CD14-positive monocyte (primary cell): ENCODE data around the gene CDC42BPB. TPM values are rescaled to one million over a fixed set of nuclear protein-coding genes. Genes with fewer than 3 reads are reported as not detected.

Source experiments
- DNase-seq, 3 donors: peaks; one replicate each; pipeline ENCODE4 v3.0.0-alpha.2; 2011 to 2022
- H2AFZ ChIP-seq: 2 replicates; pipeline ENCODE4 v1.6.0; 2012; ENCODE audit warnings: mild to moderate bottlenecking, low read depth, low read length, inconsistent platforms; ENCODE audit not compliant: insufficient read depth, poor library complexity, severe bottlenecking
- H3K27ac ChIP-seq, 2 donors: 1 replicate in 1 of 2; 2 replicates in 1 of 2; pipeline ENCODE4 v1.5.1; 2012 to 2013; ENCODE audit warnings: low read length in 2 of 2, control low read depth in 1 of 2, inconsistent platforms in 1 of 2, low read depth in 1 of 2, mild to moderate bottlenecking in 1 of 2
- H3K27me3 ChIP-seq, 2 donors: one replicate each; pipeline versions ENCODE4 v1.6.0 to v1.6.1; 2011 to 2013; ENCODE audit warnings: low read length in 2 of 2; ENCODE audit not compliant: control insufficient read depth in 2 of 2, insufficient read depth in 2 of 2
- H3K36me3 ChIP-seq, 2 donors: replicated peaks in 1 of 2; 1 replicate in 1 of 2; 2 replicates in 1 of 2; pipeline versions ENCODE4 v1.5.1 to v1.6.1; 2012 to 2013; ENCODE audit warnings: low read length in 2 of 2, control low read depth in 1 of 2, inconsistent platforms in 1 of 2, mild to moderate bottlenecking in 1 of 2; ENCODE audit not compliant: insufficient read depth in 2 of 2, control insufficient read depth in 1 of 2
- H3K4me1 ChIP-seq, 2 donors: 1 replicate in 1 of 2; 2 replicates in 1 of 2; pipeline versions ENCODE4 v1.5.1 to v1.6.1; 2012 to 2013; ENCODE audit warnings: low read length in 2 of 2, control low read depth in 1 of 2, inconsistent platforms in 1 of 2, mild to moderate bottlenecking in 1 of 2, moderate library complexity in 1 of 2; ENCODE audit not compliant: insufficient read depth in 2 of 2, control insufficient read depth in 1 of 2
- H3K4me2 ChIP-seq: replicated peaks from 2 replicates; pipeline ENCODE3; 2012; ENCODE audit warnings: low read length, moderate library complexity, mild to moderate bottlenecking; ENCODE audit not compliant: poor library complexity, severe bottlenecking; ENCODE audit errors: extremely low read depth
- H3K4me3 ChIP-seq, 3 experiments: fragments of 200-600 bp in 1 of 3; sonication (generic) in 1 of 3; replicated peaks in 1 of 3; 1 replicate in 2 of 3; 2 replicates in 1 of 3; pipeline ENCODE4 v1.5.1; 2011 to 2013; ENCODE audit warnings: low read length in 3 of 3, mild to moderate bottlenecking in 3 of 3, control low read depth in 2 of 3, low read depth in 2 of 3, inconsistent platforms in 1 of 3, moderate library complexity in 1 of 3
- H3K79me2 ChIP-seq: 2 replicates; pipeline ENCODE4 v1.6.0; 2012; ENCODE audit warnings: mild to moderate bottlenecking, control low read depth, inconsistent platforms, low read length, moderate library complexity; ENCODE audit not compliant: insufficient read depth
- H3K9ac ChIP-seq: 2 replicates; pipeline ENCODE4 v1.6.0; 2017; ENCODE audit warnings: low read length, mild to moderate bottlenecking; ENCODE audit not compliant: insufficient read depth, poor library complexity, severe bottlenecking
- H3K9me3 ChIP-seq, 2 donors: replicated peaks in 1 of 2; 1 replicate in 1 of 2; 2 replicates in 1 of 2; pipeline versions ENCODE4 v1.5.1 to v1.6.1; 2012 to 2013; ENCODE audit warnings: low read length in 2 of 2, control low read depth in 1 of 2; ENCODE audit not compliant: control insufficient read depth in 1 of 2, insufficient read depth in 1 of 2
- H4K20me1 ChIP-seq: 2 replicates; pipeline ENCODE4 v1.6.0; 2012; ENCODE audit warnings: mild to moderate bottlenecking, low read length, control low read depth, moderate library complexity; ENCODE audit not compliant: insufficient read depth
- H3K27ac Mint-ChIP-seq, 7 donors: one replicate each; pipeline ENCODE4 v1.8.0; 2020; ENCODE audit warnings: mild to moderate bottlenecking in 7 of 7, mixed read lengths in 7 of 7, moderate library complexity in 6 of 7, inconsistent platforms in 2 of 7
- H3K27me3 Mint-ChIP-seq, 3 donors: one replicate each; pipeline ENCODE4 v1.8.0; 2021 to 2022; ENCODE audit warnings: low read depth in 3 of 3, mild to moderate bottlenecking in 3 of 3, mixed read lengths in 3 of 3, moderate library complexity in 3 of 3, inconsistent platforms in 1 of 3
- H3K36me3 Mint-ChIP-seq, 2 donors: one replicate each; pipeline ENCODE4 v1.8.0; 2020; ENCODE audit warnings: mixed read lengths in 2 of 2, inconsistent platforms in 1 of 2, mild to moderate bottlenecking in 1 of 2
- H3K4me1 Mint-ChIP-seq: one replicate; pipeline ENCODE4 v1.8.0; 2020; ENCODE audit warnings: mild to moderate bottlenecking, mixed read lengths
- H3K4me3 Mint-ChIP-seq, 2 donors: one replicate each; pipeline ENCODE4 v1.8.0; 2020; ENCODE audit warnings: mild to moderate bottlenecking in 2 of 2, mixed read lengths in 2 of 2, moderate library complexity in 1 of 2
- H3K9me3 Mint-ChIP-seq, 7 donors: one replicate each; pipeline ENCODE4 v1.8.0; 2020 to 2022; ENCODE audit warnings: mixed read lengths in 7 of 7, mild to moderate bottlenecking in 6 of 7, moderate library complexity in 6 of 7, inconsistent platforms in 2 of 7
- WGBS: methylation state at CpG from one replicate; pipeline ENCODE4 v1.1.5; 2013; ENCODE audit warnings: missing lambda C conversion rate; ENCODE audit not compliant: insufficient coverage; 5-methylcytosine and 5-hydroxymethylcytosine counted together
- intact Hi-C, 2 donors: fragments of 100-400 bp; cut with micrococcal nuclease; formaldehyde crosslinking; loops; one replicate each; pipeline versions ENCODE4 v1.15.0 to v1.15.1; 2023
- polyA plus RNA-seq, 3 donors: library from polyadenylated mRNA; depleted of rRNA in 1 of 3; unstranded in 2 of 3; stranded (reverse) in 1 of 3; fragments of 300-500 nt in 2 of 3; fragments of >200 nt in 1 of 3; fragmentation: Illumina TruSeq in 2 of 3; gene quantifications; 1 replicate in 2 of 3; 2 replicates in 1 of 3; pipeline ENCODE4 v1.2.3, GENCODE V29; 2012 to 2021
- TF ChIP-seq, protein P1 (sequence below): fragments of 200-600 bp; IDR thresholded peaks from one replicate; pipeline ENCODE4 v1.8.0; 2022; ENCODE audit warnings: antibody characterized with exemption, mild to moderate bottlenecking

Gene CDC42BPB
- polyA plus RNA-seq, 3 donors, result 0.25 to 19.0 (median 0.60) TPM

DNA sequence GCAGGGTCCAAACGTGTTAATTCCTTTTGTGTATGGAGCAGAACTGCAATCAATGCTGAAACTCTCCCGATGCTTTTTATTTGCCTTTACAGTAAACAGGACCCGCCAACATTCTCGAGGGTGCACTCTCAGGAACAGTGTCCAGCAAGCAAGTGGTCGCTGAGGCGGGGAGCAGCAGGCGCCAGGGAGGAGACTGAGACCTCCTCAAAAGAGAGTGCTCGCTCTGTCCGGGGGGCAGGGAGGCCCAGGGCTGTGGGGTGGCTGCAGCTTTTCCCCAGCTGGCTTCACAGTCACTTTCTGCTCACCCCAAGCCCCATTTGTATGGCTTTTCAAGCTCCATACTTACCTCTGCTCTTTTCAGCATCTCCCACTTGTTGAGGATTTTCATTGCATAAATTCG lies 49.2 kb downstream of the CDC42BPB start:
- Histone ChIP-seq H2AFZ (no peak overlapping the region), H3K4me1 (no peaks in the 10 kb centered on the region), H3K9ac (no peak overlapping the region), H3K36me3 (peaks cover 0 to 12% of the 10 kb centered on the region in 2 donors), H3K79me2 (no peaks in the 10 kb centered on the region), H3K9me3 (no peaks in the 10 kb centered on the region), H3K27ac (no peak overlapping the region), H3K27me3 (no peaks in the 10 kb centered on the region), H3K4me3 (no peak overlapping the region), H3K4me2 (no peak overlapping the region), H4K20me1 (peaks cover 30% of the 10 kb centered on the region)
- intact Hi-C loops, result no loop called here
- 91% methylated on average over 8 of the region's 10 CpGs for WGBS
- peaks cover 4% of the 10 kb centered on the region for H3K4me1 Mint-ChIP-seq
- H3K9me3 Mint-ChIP-seq, result no peaks in the 10 kb centered on the region
- H3K27me3 Mint-ChIP-seq, result peaks cover 0 to 6% (median 2%) of the 10 kb centered on the region in 3 donors
- H3K36me3 Mint-ChIP-seq, result peaks cover 41% of the 10 kb centered on the region in 2 donors
- DNase-seq, result no peak
- H3K27ac Mint-ChIP-seq, result no peak overlapping the region
- TF ChIP-seq, protein P1, sequence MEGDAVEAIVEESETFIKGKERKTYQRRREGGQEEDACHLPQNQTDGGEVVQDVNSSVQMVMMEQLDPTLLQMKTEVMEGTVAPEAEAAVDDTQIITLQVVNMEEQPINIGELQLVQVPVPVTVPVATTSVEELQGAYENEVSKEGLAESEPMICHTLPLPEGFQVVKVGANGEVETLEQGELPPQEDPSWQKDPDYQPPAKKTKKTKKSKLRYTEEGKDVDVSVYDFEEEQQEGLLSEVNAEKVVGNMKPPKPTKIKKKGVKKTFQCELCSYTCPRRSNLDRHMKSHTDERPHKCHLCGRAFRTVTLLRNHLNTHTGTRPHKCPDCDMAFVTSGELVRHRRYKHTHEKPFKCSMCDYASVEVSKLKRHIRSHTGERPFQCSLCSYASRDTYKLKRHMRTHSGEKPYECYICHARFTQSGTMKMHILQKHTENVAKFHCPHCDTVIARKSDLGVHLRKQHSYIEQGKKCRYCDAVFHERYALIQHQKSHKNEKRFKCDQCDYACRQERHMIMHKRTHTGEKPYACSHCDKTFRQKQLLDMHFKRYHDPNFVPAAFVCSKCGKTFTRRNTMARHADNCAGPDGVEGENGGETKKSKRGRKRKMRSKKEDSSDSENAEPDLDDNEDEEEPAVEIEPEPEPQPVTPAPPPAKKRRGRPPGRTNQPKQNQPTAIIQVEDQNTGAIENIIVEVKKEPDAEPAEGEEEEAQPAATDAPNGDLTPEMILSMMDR, result no peak
- no peak overlapping the region for H3K4me3 Mint-ChIP-seq

DNA sequence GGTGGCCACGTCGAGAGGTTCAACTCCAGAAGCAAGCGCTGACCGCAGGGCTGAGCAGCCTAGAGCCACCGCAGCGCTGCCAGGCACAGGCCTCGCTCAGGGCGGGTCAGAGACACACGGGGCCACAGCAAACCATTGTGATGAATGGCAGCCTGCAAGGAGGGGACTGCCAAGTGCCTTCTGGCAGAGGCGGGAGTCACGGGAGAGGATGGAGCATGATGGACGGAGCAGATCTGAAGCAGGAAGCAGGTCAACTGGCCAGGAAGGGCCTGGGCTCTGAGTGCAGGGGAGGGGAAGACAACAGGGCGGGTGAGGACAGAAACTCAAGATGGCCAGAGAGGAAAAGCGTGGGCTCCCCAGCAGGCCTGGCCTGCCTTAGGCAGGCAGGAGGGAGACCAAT lies 49.8 kb downstream of the CDC42BPB start:
- H3K27me3 ChIP-seq, result no peaks in the 10 kb centered on the region
- Mint-ChIP-seq H3K27ac (peak overlapping the region in 1 of 7 donors; percentile 31), H3K4me1 (peaks cover 4% of the 10 kb centered on the region), H3K27me3 (peaks cover 0 to 6% (median 2%) of the 10 kb centered on the region in 3 donors), H3K9me3 (no peaks in the 10 kb centered on the region), H3K36me3 (peaks cover 41 to 46% of the 10 kb centered on the region in 2 donors), H3K4me3 (no peak overlapping the region)
- no peak overlapping the region for H3K9ac ChIP-seq
- intact Hi-C loops, result no loop called here
- no peak overlapping the region for H2AFZ ChIP-seq
- peaks cover 0 to 18% of the 10 kb centered on the region in 2 donors for H3K36me3 ChIP-seq
- WGBS, result 93% methylated on average over 14 of the region's 14 CpGs
- H4K20me1 ChIP-seq, result peaks cover 24% of the 10 kb centered on the region
- no peak overlapping the region for H3K27ac ChIP-seq
- H3K4me2 ChIP-seq, result no peak overlapping the region
- TF ChIP-seq, protein P1, result no peak
- no peaks in the 10 kb centered on the region for H3K79me2 ChIP-seq
- H3K9me3 ChIP-seq, result no peaks in the 10 kb centered on the region
- DNase-seq, result no peak
- H3K4me3 ChIP-seq, result no peak overlapping the region
- H3K4me1 ChIP-seq, result no peaks in the 10 kb centered on the region
